GM19463 (cell line): ENCODE measurements around the gene P2RX5.
"Not testable (repeated sequence)": the region's sequence is repeated elsewhere in the genome, so short reads cannot be mapped to it uniquely, and the experiment has no call there.

Experiments used
- ATAC-seq: cut with Tn5 transposase; IDR thresholded peaks from one replicate; pipeline ENCODE4 v1.9.1; 2021; ENCODE audit warnings: mild to moderate bottlenecking, moderate library complexity; ENCODE audit not compliant: unreplicated experiment

The P2RX5 gene

GRCh38 chr17:3715296-3715695 is 19.3 kb upstream of the P2RX5 start:
- no peak for ATAC-seq

GRCh38 chr17:3712811-3713463 is 17.0 kb upstream of the P2RX5 start:
- ATAC-seq: no peak

DNA sequence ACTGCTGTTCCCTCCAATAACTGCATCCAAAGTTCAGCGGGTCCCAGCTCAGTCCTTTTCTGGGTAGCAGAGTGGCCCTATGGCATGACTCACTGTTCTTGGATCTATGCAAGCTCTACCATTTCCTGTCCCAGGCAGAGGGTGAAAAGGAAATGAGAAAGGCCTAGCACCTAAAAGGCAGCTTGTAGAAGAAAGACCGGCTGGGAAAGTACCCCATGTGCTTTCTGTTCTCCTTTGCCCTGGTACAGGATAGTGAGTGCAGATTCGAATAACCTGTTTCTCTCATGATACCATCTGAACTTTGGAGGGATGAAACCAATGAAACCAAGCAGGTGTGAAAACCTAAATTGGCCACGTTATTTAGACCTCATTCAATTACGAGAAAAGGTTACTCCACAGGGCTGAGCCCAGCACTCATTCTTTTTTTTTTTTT is 15.0 kb upstream of the P2RX5 start:
- peak; percentile 92 for ATAC-seq

DNA sequence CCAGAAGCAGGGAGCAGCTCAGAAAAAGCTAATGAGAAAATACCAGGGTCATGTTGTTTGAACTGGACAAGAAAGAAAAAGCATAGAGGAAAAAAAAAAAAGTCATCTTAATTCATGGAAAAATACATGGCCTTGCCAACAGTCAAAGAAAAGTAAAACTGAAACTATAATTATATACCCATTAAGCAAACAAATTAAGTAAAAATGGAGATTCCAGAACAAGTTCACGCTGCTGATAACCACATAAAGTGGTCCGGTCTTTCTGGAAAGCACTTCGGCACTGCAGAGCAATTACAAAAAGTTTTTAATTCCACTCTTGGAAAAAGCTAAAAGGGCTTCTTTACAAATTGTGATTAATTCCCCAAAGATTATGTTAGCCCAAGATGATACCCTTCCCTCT is 12.4 kb upstream of the P2RX5 start:
- no peak for ATAC-seq

DNA sequence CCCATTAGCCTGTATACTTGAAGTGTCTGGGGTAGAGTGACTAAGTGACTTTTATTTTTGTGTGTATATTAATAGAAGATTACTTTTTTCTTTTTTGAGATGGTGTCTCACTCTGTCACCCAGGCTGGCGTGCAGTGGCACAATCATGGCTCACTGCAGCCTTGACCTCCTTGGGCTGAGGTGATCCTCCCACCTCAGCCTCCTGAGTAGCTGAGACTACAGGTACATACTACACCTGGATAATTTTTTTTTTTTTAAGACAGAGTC is 9.7 kb upstream of the P2RX5 start:
- ATAC-seq: not testable (repeated sequence)

- no peak for ATAC-seq
These were observed 9.2 kb upstream of the P2RX5 start for GRCh38 chr17:3704931-3705717.

GRCh38 chr17:3702041-3702539 is 6.1 kb upstream of the P2RX5 start:
- ATAC-seq: not testable (repeated sequence)

DNA sequence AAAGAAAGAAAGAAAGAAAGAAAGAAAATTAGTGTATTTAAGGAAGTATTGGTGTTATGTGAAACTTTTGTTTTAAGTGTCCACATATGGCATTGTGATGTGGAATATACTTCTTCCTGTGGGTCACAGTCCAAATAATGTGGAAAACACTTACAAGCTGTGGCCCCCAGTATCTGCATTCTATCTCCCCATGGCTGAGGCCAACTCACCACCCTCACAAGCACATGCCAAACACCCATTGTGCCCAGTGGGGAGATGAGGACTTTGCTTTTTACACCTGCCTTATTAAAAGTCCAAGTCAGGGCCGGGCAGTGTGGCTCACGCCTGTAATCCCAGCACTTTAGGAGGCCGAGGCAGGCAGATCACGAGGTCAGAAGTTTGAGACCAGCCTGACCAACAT is 4.0 kb upstream of the P2RX5 start:
- no peak for ATAC-seq

GRCh38 chr17:3698139-3698538 is 2.2 kb upstream of the P2RX5 start:
- ATAC-seq: no peak

- no peak for ATAC-seq
These were observed 1.1 kb upstream of the P2RX5 start for GRCh38 chr17:3697103-3697476.

DNA sequence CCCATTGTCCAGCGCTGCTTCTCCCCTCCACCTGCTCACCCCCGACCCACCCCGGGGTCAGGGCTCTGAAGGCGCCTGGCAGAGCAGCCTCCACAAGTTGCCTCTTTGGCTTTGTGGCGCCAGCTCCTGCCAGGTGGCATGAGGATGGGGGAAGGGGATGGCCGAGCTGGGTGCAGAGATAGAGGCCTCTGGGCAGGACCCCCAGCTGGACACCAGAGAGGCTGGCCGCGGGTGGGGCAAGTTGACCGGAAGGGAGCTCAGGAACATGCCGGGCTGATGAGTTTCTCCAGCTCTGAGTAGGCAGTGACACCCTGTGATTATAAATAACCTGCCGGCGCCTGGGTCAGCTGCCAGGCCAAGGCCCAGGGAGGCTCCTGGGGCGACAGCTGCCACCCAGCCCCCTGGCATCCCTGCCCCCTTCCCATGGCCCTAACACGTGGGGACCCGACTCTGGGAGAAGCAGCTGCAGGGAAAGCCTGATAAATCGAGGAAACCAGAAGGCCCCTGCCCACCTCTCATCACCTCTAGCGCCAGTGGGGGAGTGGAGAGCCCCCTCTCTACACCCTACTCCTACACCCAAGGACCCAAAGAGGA is 729 bp downstream of the P2RX5 start:
- no peak for ATAC-seq

- peak; percentile 74 for ATAC-seq
These were observed 2.1 kb downstream of the P2RX5 start for GRCh38 chr17:3693829-3694231.

DNA sequence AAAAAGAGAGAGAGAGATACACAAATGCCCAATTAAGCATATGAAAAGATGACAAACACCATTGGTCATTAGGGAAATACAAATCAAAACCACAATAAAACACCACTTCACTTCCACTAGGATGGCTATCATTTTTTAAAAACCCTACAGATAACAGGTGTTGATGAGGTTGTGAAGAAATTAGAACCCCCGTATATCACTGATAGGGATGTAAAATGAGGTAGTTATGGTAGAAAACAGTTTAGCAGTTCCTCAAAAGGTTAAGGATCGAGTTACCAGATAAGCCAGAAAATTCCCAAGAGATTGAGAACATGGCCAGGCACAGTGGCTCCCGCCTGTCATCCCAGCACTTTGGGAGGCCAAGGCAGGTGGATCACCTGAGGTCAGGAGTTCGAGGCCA is 2.8 kb downstream of the P2RX5 start:
- ATAC-seq: no peak

- ATAC-seq: no peak
These were observed 3.6 kb downstream of the P2RX5 start for GRCh38 chr17:3692346-3692745.

GRCh38 chr17:3691617-3692067 is 4.3 kb downstream of the P2RX5 start:
- ATAC-seq: no peak

GRCh38 chr17:3690094-3690715 is 5.8 kb downstream of the P2RX5 start:
- no peak for ATAC-seq

DNA sequence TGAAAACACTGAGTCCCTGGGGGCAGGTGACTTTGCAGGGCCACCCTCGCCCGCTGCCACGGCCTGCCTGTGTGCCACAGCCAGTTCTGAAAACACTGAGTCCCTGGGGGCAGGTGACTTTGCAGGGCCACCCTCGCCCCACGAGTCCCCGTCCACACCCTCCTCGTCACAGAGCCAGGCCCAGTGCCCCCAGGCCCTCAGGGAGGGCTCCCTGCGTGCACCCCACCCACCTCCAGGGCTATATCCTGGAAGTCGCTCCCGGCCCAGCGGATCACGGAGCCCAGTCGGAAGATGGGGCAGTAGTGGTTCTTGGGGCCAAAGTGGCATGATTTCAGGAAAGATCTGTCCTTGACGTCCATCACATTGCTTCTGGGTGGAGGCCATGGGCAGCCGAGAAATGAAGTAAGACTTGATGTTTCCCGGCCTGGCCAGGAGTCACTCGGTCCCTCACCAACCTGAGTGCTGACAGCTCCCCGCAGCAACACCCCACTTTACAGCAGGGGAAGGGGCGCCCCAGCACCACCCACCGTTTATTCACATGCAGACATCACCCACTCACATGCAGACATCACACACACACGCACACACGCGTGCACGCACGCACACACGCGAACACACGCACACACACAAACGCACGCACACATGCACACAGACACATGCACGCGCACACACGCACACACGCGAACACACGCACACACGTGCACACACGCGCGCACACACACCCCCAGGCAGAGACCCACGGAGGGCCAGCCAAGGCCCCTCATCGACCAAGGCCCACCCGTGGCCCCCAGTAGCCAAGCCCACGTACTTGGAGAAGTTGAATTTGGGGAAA is 6.5 kb downstream of the P2RX5 start:
- ATAC-seq: no peak

DNA sequence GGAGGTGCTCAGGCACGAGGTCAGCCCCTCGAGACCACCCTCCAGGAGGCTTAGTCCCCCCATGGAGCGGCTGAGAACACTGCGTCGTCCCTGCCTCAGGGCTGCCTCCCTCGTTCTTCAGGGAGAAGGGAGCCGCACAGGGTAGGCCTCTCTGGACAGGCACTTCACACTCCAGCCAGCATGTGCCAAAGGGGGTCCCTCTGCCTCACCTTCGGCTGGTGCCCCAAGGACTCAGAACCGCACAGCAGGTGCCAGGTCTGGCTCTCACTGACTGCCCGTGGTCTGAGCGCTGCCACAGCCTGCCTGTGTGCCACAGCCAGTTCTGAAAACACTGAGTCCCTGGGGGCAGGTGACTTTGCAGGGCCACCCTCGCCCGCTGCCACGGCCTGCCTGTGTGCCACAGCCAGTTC is 7.1 kb downstream of the P2RX5 start:
- no peak for ATAC-seq

GRCh38 chr17:3688027-3688553 is 7.9 kb downstream of the P2RX5 start:
- ATAC-seq: no peak

DNA sequence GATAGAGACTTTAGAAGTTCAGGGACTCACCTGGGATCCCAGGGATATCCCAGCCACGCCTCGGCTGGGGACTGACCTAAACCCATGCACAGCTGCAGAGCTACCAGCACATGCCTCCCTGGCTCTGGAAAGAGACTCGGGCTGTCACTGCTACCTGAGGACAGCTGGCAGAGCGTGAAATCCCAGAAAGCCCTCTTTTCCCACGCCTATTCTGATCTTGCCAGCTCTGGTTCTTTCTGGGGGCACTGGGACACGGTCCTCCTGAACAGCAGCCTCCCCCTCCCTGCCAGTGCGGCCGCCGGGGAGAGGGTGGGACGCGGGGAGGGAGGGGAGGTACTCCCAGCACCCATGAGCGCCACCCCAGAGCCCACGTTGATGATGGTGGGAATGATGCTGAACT is 10.8 kb downstream of the P2RX5 start:
- no peak for ATAC-seq
